Neutrophil (primary cell): ENCODE results near the gene SLC1A4.
"Not testable (repeated sequence)": the region's sequence is repeated elsewhere in the genome, so short reads cannot be mapped to it uniquely, and the experiment has no call there.

Experiments used
- H3K27ac ChIP-seq: fragments of 200-600 bp; sonication (generic); 2 replicates; pipeline ENCODE4 v1.5.1; 2016; ENCODE audit warnings: mild to moderate bottlenecking, moderate library complexity
- H3K27me3 ChIP-seq: fragments of 200-600 bp; sonication (generic); 2 replicates; pipeline ENCODE4 v1.6.0; 2016; ENCODE audit warnings: mild to moderate bottlenecking
- H3K36me3 ChIP-seq: fragments of 200-600 bp; sonication (generic); 2 replicates; pipeline ENCODE4 v1.5.1; 2017
- H3K4me1 ChIP-seq, 2 experiments: fragments of 200-600 bp in 1 of 2; sonication (generic) in 1 of 2; 1 replicate in 1 of 2; 2 replicates in 1 of 2; pipeline versions ENCODE4 v1.5.1 to v1.6.1; 2013 to 2016; ENCODE audit warnings: low read depth in 1 of 2, low read length in 1 of 2, mild to moderate bottlenecking in 1 of 2, moderate library complexity in 1 of 2; ENCODE audit not compliant: control insufficient read depth in 1 of 2, insufficient read depth in 1 of 2
- H3K4me3 ChIP-seq, 2 experiments: fragments of 200-600 bp in 1 of 2; sonication (generic) in 1 of 2; 1 replicate in 1 of 2; 2 replicates in 1 of 2; pipeline ENCODE4 v1.5.1; 2013 to 2016; ENCODE audit warnings: low read depth in 1 of 2, low read length in 1 of 2, mild to moderate bottlenecking in 1 of 2, moderate library complexity in 1 of 2
- H3K9me3 ChIP-seq: fragments of 200-600 bp; sonication (generic); 2 replicates; pipeline ENCODE4 v1.5.1; 2016
- CTCF ChIP-seq: fragments of 200-600 bp; sonication (generic); IDR thresholded peaks from 2 replicates; pipeline ENCODE4 v1.5.1; 2016; ENCODE audit warnings: antibody characterized with exemption

The SLC1A4 gene

GRCh38 chr2:64996871-64997307 is 7.7 kb downstream of the SLC1A4 start:
- H3K4me3 ChIP-seq = no peak overlapping the region
- H3K4me1 ChIP-seq = peaks cover 0 to 2% of the 10 kb centered on the region in 2 experiments
- H3K36me3 ChIP-seq = no peaks in the 10 kb centered on the region
- no peaks in the 10 kb centered on the region for H3K27me3 ChIP-seq
- H3K9me3 ChIP-seq = no peaks in the 10 kb centered on the region
- TF ChIP-seq CTCF = no peak
- H3K27ac ChIP-seq = no peak overlapping the region

- Histone ChIP-seq H3K36me3 (no peaks in the 10 kb centered on the region), H3K9me3 (no peaks in the 10 kb centered on the region), H3K27ac (no peak overlapping the region), H3K4me3 (no peak overlapping the region), H3K27me3 (no peaks in the 10 kb centered on the region), H3K4me1 (no peaks in the 10 kb centered on the region)
- no peak for TF ChIP-seq CTCF
These were observed 9.5 kb downstream of the SLC1A4 start for GRCh38 chr2:64998658-64999061.

GRCh38 chr2:64999754-65000153 is 10.6 kb downstream of the SLC1A4 start:
- Histone ChIP-seq H3K4me3 (no peak overlapping the region), H3K27ac (no peak overlapping the region), H3K9me3 (no peaks in the 10 kb centered on the region), H3K36me3 (no peaks in the 10 kb centered on the region), H3K4me1 (no peaks in the 10 kb centered on the region), H3K27me3 (no peaks in the 10 kb centered on the region)
- no peak for TF ChIP-seq CTCF

GRCh38 chr2:65000644-65001043 is 11.4 kb downstream of the SLC1A4 start:
- no peak for TF ChIP-seq CTCF
- H3K4me1 ChIP-seq = no peaks in the 10 kb centered on the region
- H3K4me3 ChIP-seq = no peak overlapping the region

GRCh38 chr2:65003037-65003436 is 13.8 kb downstream of the SLC1A4 start:
- no peaks in the 10 kb centered on the region for H3K9me3 ChIP-seq
- H3K27me3 ChIP-seq = no peaks in the 10 kb centered on the region
- no peak for TF ChIP-seq CTCF
- H3K4me1 ChIP-seq = no peaks in the 10 kb centered on the region
- no peak overlapping the region for H3K4me3 ChIP-seq
- no peak overlapping the region for H3K27ac ChIP-seq
- peaks cover 11% of the 10 kb centered on the region for H3K36me3 ChIP-seq

More at GRCh38 chr2:65000644-65001043, 11.4 kb downstream of the SLC1A4 start:
- Histone ChIP-seq H3K27ac (no peak overlapping the region), H3K27me3 (no peaks in the 10 kb centered on the region), H3K9me3 (no peaks in the 10 kb centered on the region), H3K36me3 (peaks cover 5% of the 10 kb centered on the region)

GRCh38 chr2:65004232-65004631 is 15.0 kb downstream of the SLC1A4 start:
- H3K27ac ChIP-seq, H3K9me3 ChIP-seq, H3K4me3 ChIP-seq, H3K27me3 ChIP-seq, H3K4me1 ChIP-seq: not testable (repeated sequence)
- H3K36me3 ChIP-seq = peaks cover 11% of the 10 kb centered on the region
